Measurements from ENCODE around the gene NAP1L1. TPM values are rescaled to one million over a fixed set of nuclear protein-coding genes. Genes with fewer than 3 reads are reported as not detected.

Gene NAP1L1
- polyA plus RNA-seq, 1 donor = 411 TPM

- DNase-seq = peak; percentile 57
Observed at GRCh38 chr12:76037130-76038103, 47.1 kb downstream of the NAP1L1 start.

- no peak for DNase-seq
Observed at GRCh38 chr12:76035045-76035444, 49.4 kb downstream of the NAP1L1 start.

- no peak for DNase-seq
Observed at GRCh38 chr12:76033081-76034011, 51.1 kb downstream of the NAP1L1 start.

GRCh38 chr12:76032043-76032981 is 52.2 kb downstream of the NAP1L1 start:
- peak; percentile 70 for DNase-seq

- DNase-seq = peak; percentile 94
Observed at GRCh38 chr12:76031414-76032042, 53.0 kb downstream of the NAP1L1 start, which contains the start of gene PHLDA1. TSS of gene PHLDA1 (minus strand) at chr12:76031776.

GRCh38 chr12:76031081-76031413 is 53.4 kb downstream of the NAP1L1 start:
- DNase-seq = no peak

- peak; percentile 40 for DNase-seq
Observed at GRCh38 chr12:76030341-76031080, 54.0 kb downstream of the NAP1L1 start.

GRCh38 chr12:76029982-76030340 is 54.5 kb downstream of the NAP1L1 start:
- peak; percentile 49 for DNase-seq

- no peak for DNase-seq
Observed at GRCh38 chr12:76028571-76029277, 55.8 kb downstream of the NAP1L1 start.

GRCh38 chr12:76026643-76027063 is 57.8 kb downstream of the NAP1L1 start:
- no peak for DNase-seq

- DNase-seq = no peak
Observed at GRCh38 chr12:76025601-76026575, 58.6 kb downstream of the NAP1L1 start.

GRCh38 chr12:76024942-76025600 is 59.4 kb downstream of the NAP1L1 start:
- no peak for DNase-seq

GRCh38 chr12:76024102-76024781 is 60.2 kb downstream of the NAP1L1 start:
- no peak for DNase-seq

- no peak for DNase-seq
Observed at GRCh38 chr12:76023069-76023690, 61.3 kb downstream of the NAP1L1 start.

GRCh38 chr12:76022506-76022905 is 62.0 kb downstream of the NAP1L1 start:
- DNase-seq = no peak

GRCh38 chr12:76020731-76021672 is 63.5 kb downstream of the NAP1L1 start:
- no peak for DNase-seq

Data from hindlimb muscle (tissue), 1 donor.